Measurements from ENCODE around the gene GRIN2A.

GRCh38 chr16:9969580-9969979 is 212.6 kb downstream of the GRIN2A start:
- no peak for TF ChIP-seq POLR2A (IDR thresholded peaks at IDR 0.05)
- TF ChIP-seq CTCF (IDR thresholded peaks at IDR 0.05) = no peak

All from Peyer's patch (tissue), 4 donors.